ENCODE data around the gene ULK4. TPM values are rescaled to one million over a fixed set of nuclear protein-coding genes. Genes with fewer than 3 reads are reported as not detected.

ULK4 gene
- total RNA-seq, 2 experiments from 2014 or later: 21.0 to 21.6 TPM

DNA sequence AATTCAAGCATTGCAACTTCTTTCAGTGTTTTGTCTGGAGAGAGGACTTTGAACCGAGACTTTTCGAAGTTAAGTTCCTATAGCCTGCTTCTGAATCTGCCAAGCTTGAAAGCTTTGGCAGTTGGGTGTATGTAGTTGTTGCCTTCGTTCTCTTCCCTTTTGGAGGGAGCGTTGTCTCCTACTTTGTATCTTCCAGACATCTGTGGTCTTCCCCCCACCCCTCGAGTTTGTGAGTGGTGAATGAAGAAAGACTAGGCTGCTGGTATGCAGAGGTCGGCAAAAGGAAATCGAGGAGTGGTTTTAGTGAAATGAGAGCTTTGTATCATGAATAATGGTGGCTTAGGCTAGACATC is 761.3 kb downstream of the ULK4 start:
- H3K27ac Mint-ChIP-seq: peak overlapping the region; percentile 90
- peaks cover 44% of the 10 kb centered on the region for H3K4me1 Mint-ChIP-seq
- H3K36me3 Mint-ChIP-seq (ENCODE audit: low read depth): peaks cover 2% of the 10 kb centered on the region
- ChIA-PET POLR2A (no interaction called here), CTCF (no interaction called here)
- peaks cover 17% of the 10 kb centered on the region for H3K27me3 Mint-ChIP-seq
- DNase-seq: peak; percentile 25
- peak overlapping the region; percentile 84 for H3K4me3 Mint-ChIP-seq
- no peaks in the 10 kb centered on the region for H3K9me3 Mint-ChIP-seq

DNA sequence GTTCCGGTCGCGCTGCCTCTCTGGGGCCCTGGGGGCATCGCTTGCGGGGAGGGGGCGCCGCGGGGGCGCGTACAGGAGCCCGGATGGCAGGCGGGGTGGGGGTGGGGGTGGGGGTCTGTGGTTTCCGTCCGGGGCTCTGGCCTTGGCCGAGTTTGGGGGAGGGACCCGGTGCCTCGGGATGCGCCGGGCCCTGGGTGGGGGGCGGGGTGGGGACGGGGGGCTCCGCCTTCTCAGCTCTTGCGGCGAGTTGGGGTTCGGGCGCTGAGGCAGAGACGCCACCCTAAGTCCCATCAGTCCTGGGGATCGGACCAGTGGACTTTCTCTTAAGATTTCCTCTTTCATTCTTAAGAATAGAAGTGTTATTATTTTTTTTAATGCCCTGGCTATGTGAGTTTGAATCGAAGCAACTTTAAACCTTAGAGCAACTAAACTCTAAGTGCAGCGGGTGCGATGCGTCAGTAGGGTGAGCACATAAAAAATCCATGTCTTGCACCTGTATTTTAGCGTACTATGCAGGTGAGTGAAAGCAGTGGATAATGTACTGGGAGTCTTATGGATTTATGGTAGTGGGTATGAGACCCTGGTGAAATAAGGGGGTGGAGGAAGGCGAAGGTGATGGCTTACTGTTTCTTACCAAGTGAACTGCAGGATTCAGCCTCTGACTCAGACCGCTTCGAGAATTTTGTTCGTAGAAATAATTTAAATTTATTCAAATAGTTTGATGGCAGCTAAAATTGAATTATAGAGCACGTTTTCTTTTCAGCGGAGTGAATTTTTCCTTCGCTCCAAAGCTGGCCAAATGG is 761.8 kb downstream of the ULK4 start:
- ChIA-PET POLR2A (no interaction called here), CTCF (no interaction called here)
- Mint-ChIP-seq H3K36me3 (ENCODE audit: low read depth) (peaks cover 2% of the 10 kb centered on the region), H3K27me3 (peaks cover 20% of the 10 kb centered on the region), H3K27ac (peak overlapping the region; percentile 90), H3K4me1 (peaks cover 42% of the 10 kb centered on the region), H3K9me3 (no peaks in the 10 kb centered on the region), H3K4me3 (peak overlapping the region; percentile 84)
- DNase-seq: peak; percentile 38

DNA sequence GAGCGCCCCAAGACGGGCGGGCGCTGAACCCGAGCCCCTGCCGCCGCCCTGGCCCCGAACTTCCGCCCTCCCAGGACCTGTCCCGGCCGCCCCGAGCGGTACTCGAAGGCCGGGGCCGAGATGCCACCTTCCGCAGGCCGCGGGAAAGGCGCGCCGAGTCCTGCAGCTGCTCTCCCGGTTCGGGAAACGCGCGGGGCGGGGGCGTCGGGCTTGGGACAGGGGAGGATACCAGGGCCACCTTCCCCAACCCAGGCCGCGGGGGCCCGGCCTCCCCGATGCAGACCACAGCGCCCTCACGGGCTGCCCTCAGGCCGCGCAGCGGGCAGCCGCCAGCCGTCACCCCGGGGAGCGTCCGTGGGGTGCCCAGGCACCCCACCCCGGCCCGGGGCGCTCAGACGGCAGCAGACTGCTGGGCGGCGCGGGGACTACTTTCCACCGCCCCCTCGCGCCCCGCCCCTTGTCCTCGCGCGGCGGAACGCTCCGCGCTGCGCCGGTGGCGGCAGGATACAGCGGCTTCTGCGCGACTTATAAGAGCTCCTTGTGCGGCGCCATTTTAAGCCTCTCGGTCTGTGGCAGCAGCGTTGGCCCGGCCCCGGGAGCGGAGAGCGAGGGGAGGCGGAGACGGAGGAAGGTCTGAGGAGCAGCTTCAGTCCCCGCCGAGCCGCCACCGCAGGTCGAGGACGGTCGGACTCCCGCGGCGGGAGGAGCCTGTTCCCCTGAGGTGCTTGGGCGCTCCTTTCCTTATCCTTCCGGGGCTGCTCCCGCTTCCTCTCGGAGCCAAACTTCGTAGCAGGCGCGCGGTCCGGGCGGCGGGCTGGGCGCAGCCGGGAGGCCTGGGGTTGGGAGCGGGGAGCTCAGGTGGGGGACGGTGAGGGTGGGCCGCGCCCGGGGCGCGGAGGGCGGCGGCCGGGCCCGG is 762.7 kb downstream of the ULK4 start, which contains the start of gene CTNNB1:
Gene CTNNB1, plus strand, starts transcription at position 556 of the 916 bp plus-strand sequence. CDS start 24,564 bp downstream, outside the sequence.
- Mint-ChIP-seq H3K4me3 (peak within 1 kb of the TSS; percentile 86), H3K27me3 (peaks cover 27% of the 10 kb centered on the region), H3K9me3 (no peaks in the 10 kb centered on the region), H3K27ac (peak within 1 kb of the TSS; percentile 94), H3K36me3 (ENCODE audit: low read depth) (peaks cover 2% of the 10 kb centered on the region), H3K4me1 (peaks cover 36% of the 10 kb centered on the region)
- DNase-seq: peak; percentile 89
- POLR2A ChIA-PET: interaction anchor here (0.7 kb wide), 1 partner anchor 848 kb away, joined by 3 read pairs; no protein-coding TSS in a partner anchor
- CTCF ChIA-PET: interaction anchor here (0.6 kb wide), 1 partner anchor 613 kb away, joined by 3 read pairs; no protein-coding TSS in a partner anchor

DNA sequence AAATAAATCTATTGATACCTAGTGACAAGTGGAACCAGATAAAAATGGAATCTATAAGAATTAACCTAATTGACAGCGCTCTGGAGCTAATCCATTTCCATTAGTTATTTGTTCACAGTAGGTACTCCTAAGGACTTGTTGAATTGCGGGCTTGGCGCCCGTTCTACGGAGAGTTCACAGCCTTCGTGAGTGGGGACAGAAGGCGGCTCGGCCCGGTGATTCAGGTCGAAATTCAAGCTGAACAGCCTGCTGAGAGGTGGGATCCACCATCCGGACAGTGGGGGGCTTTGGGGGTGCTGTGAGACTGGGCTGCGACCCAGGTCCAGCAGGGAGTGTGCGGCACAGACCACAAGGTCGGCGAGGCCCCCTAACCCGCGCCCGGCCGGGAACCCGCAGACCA is 763.4 kb downstream of the ULK4 start:
- Mint-ChIP-seq H3K4me3 (peak overlapping the region; percentile 81), H3K36me3 (ENCODE audit: low read depth) (peaks cover 2% of the 10 kb centered on the region), H3K27ac (peak overlapping the region; percentile 78), H3K27me3 (peaks cover 29% of the 10 kb centered on the region), H3K9me3 (no peaks in the 10 kb centered on the region), H3K4me1 (peaks cover 31% of the 10 kb centered on the region)
- POLR2A ChIA-PET: no interaction called here
- CTCF ChIA-PET: no interaction called here
- peak; percentile 20 for DNase-seq

DNA sequence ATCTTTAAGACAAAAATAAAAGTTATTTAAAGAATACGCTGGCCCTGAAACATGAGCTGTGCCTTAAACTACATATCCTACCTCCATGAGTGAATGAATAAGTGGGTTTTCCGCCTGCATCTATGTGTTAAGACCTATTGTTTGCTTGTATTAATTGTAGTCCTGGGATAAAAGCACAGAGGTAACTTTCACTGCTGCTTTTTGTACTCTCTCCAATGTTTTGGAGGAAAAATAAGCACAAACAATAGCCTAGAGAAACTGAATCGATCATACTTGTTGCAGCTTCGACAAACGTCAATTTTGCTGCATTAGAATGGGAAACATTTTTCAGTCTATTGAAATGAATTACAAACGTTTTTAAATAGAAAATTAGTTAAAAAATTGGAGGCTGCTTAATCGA is 763.9 kb downstream of the ULK4 start:
- H3K9me3 Mint-ChIP-seq: no peaks in the 10 kb centered on the region
- H3K27me3 Mint-ChIP-seq: peaks cover 31% of the 10 kb centered on the region
- no peak overlapping the region for H3K27ac Mint-ChIP-seq
- H3K36me3 Mint-ChIP-seq (ENCODE audit: low read depth): peaks cover 2% of the 10 kb centered on the region
- ChIA-PET CTCF (no interaction called here), POLR2A (no interaction called here)
- DNase-seq: no peak
- H3K4me1 Mint-ChIP-seq: peaks cover 28% of the 10 kb centered on the region
- H3K4me3 Mint-ChIP-seq: peak overlapping the region; percentile 81

Other genes with a start within 250 kb of the ULK4 start
- gene TRAK1, start 129.3 kb upstream of the ULK4 start, total RNA-seq: 10 to 100 TPM; 23.7 to 24.1 TPM